OCI-LY3 (cell line): ENCODE results near the gene L3MBTL4.

Experiments
- EZH2phosphoT487 ChIP-seq: fragments of 200-600 bp; shearing (Covaris generic); IDR thresholded peaks from 2 replicates; pipeline ENCODE4 v1.6.1; 2018; ENCODE audit warnings: antibody characterized with exemption, mixed run types, low read depth
- TF ChIP-seq, protein P1 (sequence below): fragments of 200-600, 300-600 bp; sonication (generic); IDR thresholded peaks from 2 replicates; pipeline ENCODE4 v1.5.1; 2014; ENCODE audit warnings: antibody characterized with exemption, low read length, low read depth

DNA sequence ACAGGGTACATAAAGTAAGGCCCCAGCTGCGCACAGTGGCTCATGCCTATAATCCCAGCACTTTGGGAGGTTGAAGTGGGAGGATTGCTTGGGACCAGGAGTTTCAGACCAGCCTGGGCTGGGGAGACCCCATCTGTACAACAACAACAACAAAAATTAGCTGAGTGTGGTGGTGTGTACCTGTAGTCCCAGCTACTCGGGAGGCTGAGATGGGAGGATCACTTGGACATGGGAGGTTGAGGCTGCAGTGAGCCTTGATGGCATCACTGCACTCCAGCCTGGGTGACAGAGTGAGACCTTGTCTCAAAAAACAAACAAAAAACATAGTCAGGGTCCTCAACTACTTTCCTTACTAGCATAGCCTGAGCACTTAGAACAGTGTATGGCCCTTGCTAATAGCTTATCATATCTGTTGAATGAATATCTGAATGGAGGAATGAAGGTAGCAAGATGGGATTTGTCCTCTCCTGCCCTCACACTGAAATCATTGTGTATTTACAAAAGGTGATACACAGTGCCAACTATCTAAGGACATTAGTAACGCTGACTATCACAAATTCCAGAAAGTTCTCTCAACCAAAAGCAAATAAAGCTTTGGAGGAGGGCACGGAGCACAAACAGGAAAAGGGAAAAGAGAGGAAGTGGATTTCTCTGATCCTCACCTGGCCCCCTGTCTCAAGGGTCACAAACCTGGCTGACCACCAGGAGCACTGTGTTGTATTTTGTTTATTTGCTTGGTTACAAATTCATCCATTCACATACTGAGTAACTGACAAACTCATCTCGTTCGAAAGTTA is 38.1 kb downstream of the L3MBTL4 start:
- TF ChIP-seq, protein P1, sequence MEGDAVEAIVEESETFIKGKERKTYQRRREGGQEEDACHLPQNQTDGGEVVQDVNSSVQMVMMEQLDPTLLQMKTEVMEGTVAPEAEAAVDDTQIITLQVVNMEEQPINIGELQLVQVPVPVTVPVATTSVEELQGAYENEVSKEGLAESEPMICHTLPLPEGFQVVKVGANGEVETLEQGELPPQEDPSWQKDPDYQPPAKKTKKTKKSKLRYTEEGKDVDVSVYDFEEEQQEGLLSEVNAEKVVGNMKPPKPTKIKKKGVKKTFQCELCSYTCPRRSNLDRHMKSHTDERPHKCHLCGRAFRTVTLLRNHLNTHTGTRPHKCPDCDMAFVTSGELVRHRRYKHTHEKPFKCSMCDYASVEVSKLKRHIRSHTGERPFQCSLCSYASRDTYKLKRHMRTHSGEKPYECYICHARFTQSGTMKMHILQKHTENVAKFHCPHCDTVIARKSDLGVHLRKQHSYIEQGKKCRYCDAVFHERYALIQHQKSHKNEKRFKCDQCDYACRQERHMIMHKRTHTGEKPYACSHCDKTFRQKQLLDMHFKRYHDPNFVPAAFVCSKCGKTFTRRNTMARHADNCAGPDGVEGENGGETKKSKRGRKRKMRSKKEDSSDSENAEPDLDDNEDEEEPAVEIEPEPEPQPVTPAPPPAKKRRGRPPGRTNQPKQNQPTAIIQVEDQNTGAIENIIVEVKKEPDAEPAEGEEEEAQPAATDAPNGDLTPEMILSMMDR: no peak
- TF ChIP-seq EZH2phosphoT487: no peak
